Endodermal cell (in vitro differentiated cells): ENCODE measurements around the gene PDCL2. TPM values are rescaled to one million over a fixed set of nuclear protein-coding genes. Genes with fewer than 3 reads are reported as not detected.

Experiments
- DNase-seq: peaks from one replicate; pipeline ENCODE4 v3.0.0-alpha.2; 2017
- H3K27ac ChIP-seq: 2 replicates; pipeline ENCODE4 v1.5.1; 2013; ENCODE audit warnings: mild to moderate bottlenecking, low read depth, low read length, moderate library complexity
- H3K27me3 ChIP-seq: 2 replicates; pipeline ENCODE4 v1.6.1; 2013; ENCODE audit warnings: mild to moderate bottlenecking, low read length, moderate library complexity; ENCODE audit not compliant: insufficient read depth, control insufficient read depth, poor library complexity, severe bottlenecking
- H3K36me3 ChIP-seq: 2 replicates; pipeline ENCODE4 v1.7.0; 2013; ENCODE audit warnings: mild to moderate bottlenecking, low read length, moderate library complexity; ENCODE audit not compliant: control insufficient read depth, insufficient read depth
- H3K4me1 ChIP-seq: one replicate; pipeline ENCODE4 v1.7.0; 2013; ENCODE audit warnings: low read length; ENCODE audit not compliant: control insufficient read depth, insufficient read depth
- H3K4me3 ChIP-seq: 2 replicates; pipeline ENCODE4 v1.5.1; 2013; ENCODE audit warnings: mild to moderate bottlenecking, low read length, moderate library complexity
- H3K9ac ChIP-seq: 2 replicates; pipeline ENCODE4 v1.6.1; 2013; ENCODE audit warnings: mild to moderate bottlenecking, low read length, moderate library complexity; ENCODE audit not compliant: poor library complexity, severe bottlenecking; ENCODE audit errors: extremely low read depth
- H3K9me3 ChIP-seq: 2 replicates; pipeline ENCODE4 v1.6.1; 2013; ENCODE audit warnings: mild to moderate bottlenecking, low read length, moderate library complexity; ENCODE audit not compliant: control insufficient read depth
- H3K27ac Mint-ChIP-seq: 2 replicates; pipeline ENCODE4 v1.8.0; 2020; ENCODE audit warnings: mixed read lengths
- H3K27me3 Mint-ChIP-seq: 2 replicates; pipeline ENCODE4 v1.8.0; 2021; ENCODE audit warnings: mild to moderate bottlenecking, mixed read lengths; ENCODE audit not compliant: insufficient read depth
- H3K36me3 Mint-ChIP-seq: 2 replicates; pipeline ENCODE4 v1.8.0; 2020; ENCODE audit warnings: low read depth, mixed read lengths
- H3K4me1 Mint-ChIP-seq: 2 replicates; pipeline ENCODE4 v1.8.0; 2020; ENCODE audit warnings: mixed read lengths
- H3K4me3 Mint-ChIP-seq: 2 replicates; pipeline ENCODE4 v1.8.0; 2020; ENCODE audit warnings: mild to moderate bottlenecking, moderate library complexity, mixed read lengths
- H3K9me3 Mint-ChIP-seq: 2 replicates; pipeline ENCODE4 v1.8.0; 2020; ENCODE audit warnings: mild to moderate bottlenecking, mixed read lengths
- CTCF ChIP-seq: fragments of 200-600 bp; sonication (generic); conservative IDR thresholded peaks from 2 replicates; pipeline ENCODE4 v1.5.0; 2021; ENCODE audit warnings: antibody characterized with exemption, mild to moderate bottlenecking
- WGBS, 2 experiments: methylation state at CpG; one replicate each; pipeline versions ENCODE4 v1.1.5 to v1.1.7; 2013; ENCODE audit warnings: missing lambda C conversion rate in 2 of 2, mixed read lengths in 1 of 2; ENCODE audit not compliant: insufficient coverage in 1 of 2, insufficient read length in 1 of 2; 5-methylcytosine and 5-hydroxymethylcytosine counted together
- total RNA-seq, 2 donors: library from RNA; stranded (reverse); fragmentation: NEBNext Ultra II Directional in 1 of 2; extraction: Animal tissue kit (Norgen Biotek cat#: 25700) in 1 of 2; gene quantifications; 2 replicates in 1 of 2; 3 replicates in 1 of 2; pipeline ENCODE4 v1.2.1, GENCODE V29; 2021

The PDCL2 gene
- total RNA-seq, 2 donors from 2014 or later, result not detected

GRCh38 chr4:55530691-55531090, 61.4 kb downstream of the PDCL2 start:
- peaks cover 4% of the 10 kb centered on the region for H3K36me3 ChIP-seq
- Mint-ChIP-seq H3K9me3 (peaks cover 39% of the 10 kb centered on the region), H3K4me1 (peaks cover 10% of the 10 kb centered on the region), H3K36me3 (peaks cover 48% of the 10 kb centered on the region), H3K4me3 (no peak overlapping the region), H3K27me3 (no peaks in the 10 kb centered on the region), H3K27ac (no peak overlapping the region)
- H3K4me3 ChIP-seq, result no peak overlapping the region
- no peak overlapping the region for H3K27ac ChIP-seq
- peaks cover 45% of the 10 kb centered on the region for H3K9me3 ChIP-seq
- TF ChIP-seq CTCF, result no peak
- H3K4me1 ChIP-seq, result no peaks in the 10 kb centered on the region
- 84 to 98% methylated on average over 2 to 3 of the region's 4 CpGs for WGBS, 2 experiments
- DNase-seq, result no peak
- no peak overlapping the region for H3K9ac ChIP-seq
- H3K27me3 ChIP-seq, result no peaks in the 10 kb centered on the region

- H3K27me3 ChIP-seq, result no peaks in the 10 kb centered on the region
- Mint-ChIP-seq H3K9me3 (peaks cover 39% of the 10 kb centered on the region), H3K27ac (no peak overlapping the region), H3K4me1 (peaks cover 10% of the 10 kb centered on the region), H3K36me3 (peaks cover 48% of the 10 kb centered on the region), H3K27me3 (no peaks in the 10 kb centered on the region), H3K4me3 (no peak overlapping the region)
- no peak overlapping the region for H3K4me3 ChIP-seq
- DNase-seq, result no peak
- H3K9ac ChIP-seq, result no peak overlapping the region
- H3K9me3 ChIP-seq, result peaks cover 45% of the 10 kb centered on the region
- H3K36me3 ChIP-seq, result peaks cover 4% of the 10 kb centered on the region
- H3K4me1 ChIP-seq, result no peaks in the 10 kb centered on the region
- WGBS, 2 experiments, result 67 to 88% methylated on average over 1 to 4 of the region's 4 CpGs
- TF ChIP-seq CTCF, result no peak
- H3K27ac ChIP-seq, result no peak overlapping the region
Measured at GRCh38 chr4:55530167-55530566, 61.9 kb downstream of the PDCL2 start.

GRCh38 chr4:55528491-55528890, 63.6 kb downstream of the PDCL2 start:
- peaks cover 33% of the 10 kb centered on the region for H3K9me3 ChIP-seq
- H3K4me3 ChIP-seq, result no peak overlapping the region
- Mint-ChIP-seq H3K4me3 (no peak overlapping the region), H3K4me1 (peaks cover 10% of the 10 kb centered on the region), H3K36me3 (peaks cover 36% of the 10 kb centered on the region), H3K27me3 (no peaks in the 10 kb centered on the region), H3K27ac (peak overlapping the region; percentile 5), H3K9me3 (peaks cover 25% of the 10 kb centered on the region)
- no peak for TF ChIP-seq CTCF
- H3K36me3 ChIP-seq, result no peaks in the 10 kb centered on the region
- no peak for DNase-seq
- H3K9ac ChIP-seq, result no peak overlapping the region
- 91 to 97% methylated on average over 3 of the region's 3 CpGs for WGBS, 2 experiments
- H3K27me3 ChIP-seq, result no peaks in the 10 kb centered on the region
- H3K27ac ChIP-seq, result no peak overlapping the region
- H3K4me1 ChIP-seq, result no peaks in the 10 kb centered on the region
